GM19438 (cell line): ENCODE data around the gene STUB1.

Source experiments
- ATAC-seq: cut with Tn5 transposase; IDR thresholded peaks from one replicate; pipeline ENCODE4 v1.9.1; 2021; ENCODE audit warnings: low read depth; ENCODE audit not compliant: unreplicated experiment

STUB1 gene

GRCh38 chr16:693766-694165 lies 13.6 kb downstream of the STUB1 start:
- ATAC-seq = no peak

GRCh38 chr16:694187-694862 lies 14.1 kb downstream of the STUB1 start:
- ATAC-seq = no peak

- no peak for ATAC-seq
Measured at GRCh38 chr16:694863-695354, 14.7 kb downstream of the STUB1 start.

- ATAC-seq = no peak
Measured at GRCh38 chr16:695355-696089, 15.3 kb downstream of the STUB1 start.

- no peak for ATAC-seq
Measured at GRCh38 chr16:698911-699671, 18.9 kb downstream of the STUB1 start.

- ATAC-seq = no peak
Measured at GRCh38 chr16:700684-701584, 20.7 kb downstream of the STUB1 start.

- no peak for ATAC-seq
Measured at GRCh38 chr16:702341-702740, 22.1 kb downstream of the STUB1 start.

- no peak for ATAC-seq
Measured at GRCh38 chr16:703406-703805, 23.2 kb downstream of the STUB1 start.

- ATAC-seq = no peak
Measured at GRCh38 chr16:704047-704446, 23.8 kb downstream of the STUB1 start.

- no peak for ATAC-seq
Measured at GRCh38 chr16:704552-705380, 24.6 kb downstream of the STUB1 start.

- ATAC-seq = no peak
Measured at GRCh38 chr16:705431-706188, 25.4 kb downstream of the STUB1 start, which contains the start of gene FBXL16. Gene FBXL16 (minus strand): TSS chr16:705801. CDS start chr16:697405, 8,396 bp downstream.

- no peak for ATAC-seq
Measured at GRCh38 chr16:706189-707061, 26.2 kb downstream of the STUB1 start.

GRCh38 chr16:707062-707538 lies 26.9 kb downstream of the STUB1 start:
- ATAC-seq = no peak

- no peak for ATAC-seq
Measured at GRCh38 chr16:708019-708418, 27.8 kb downstream of the STUB1 start.

GRCh38 chr16:708959-709358 lies 28.7 kb downstream of the STUB1 start:
- no peak for ATAC-seq

- ATAC-seq = no peak
Measured at GRCh38 chr16:709566-710499, 29.6 kb downstream of the STUB1 start.
